Liver (tissue), 9 donors: Measurements from ENCODE around the gene TST. TPM values are rescaled to one million over a fixed set of nuclear protein-coding genes. Genes with fewer than 3 reads are reported as not detected.

Experiments used
- DNase-seq: peaks from one replicate; pipeline ENCODE4 v3.0.0-alpha.2; 2017; ENCODE audit warnings: low spot score
- H3K27ac ChIP-seq, 2 donors: one replicate each; pipeline ENCODE4 v1.7.0; 2013; ENCODE audit warnings: inconsistent platforms in 2 of 2, low read length in 2 of 2, control low read depth in 1 of 2, low read depth in 1 of 2, mild to moderate bottlenecking in 1 of 2
- H3K27me3 ChIP-seq, 4 donors: one replicate each; pipeline versions ENCODE4 v1.6.1 to v1.7.0; 2013; ENCODE audit warnings: low read length in 3 of 4, inconsistent platforms in 1 of 4, mild to moderate bottlenecking in 1 of 4, moderate library complexity in 1 of 4; ENCODE audit not compliant: control insufficient read depth in 4 of 4, insufficient read depth in 4 of 4
- H3K36me3 ChIP-seq, 4 donors: one replicate each; pipeline versions ENCODE4 v1.6.1 to v1.7.0; 2013; ENCODE audit warnings: low read length in 3 of 4, mild to moderate bottlenecking in 3 of 4, low read depth in 1 of 4, moderate library complexity in 1 of 4; ENCODE audit not compliant: control insufficient read depth in 4 of 4, insufficient read depth in 3 of 4
- H3K4me1 ChIP-seq, 4 donors: one replicate each; pipeline versions ENCODE4 v1.6.1 to v1.7.0; 2013; ENCODE audit warnings: low read length in 3 of 4, mild to moderate bottlenecking in 3 of 4, moderate library complexity in 1 of 4; ENCODE audit not compliant: control insufficient read depth in 4 of 4, insufficient read depth in 4 of 4
- H3K4me3 ChIP-seq, 3 donors: one replicate each; pipeline versions ENCODE4 v1.6.1 to v1.7.0; 2013; ENCODE audit warnings: low read length in 3 of 3, control low read depth in 1 of 3, low read depth in 1 of 3, mild to moderate bottlenecking in 1 of 3
- H3K9ac ChIP-seq, 2 donors: one replicate each; pipeline ENCODE4 v1.7.0; 2013; ENCODE audit warnings: low read length in 2 of 2, mild to moderate bottlenecking in 2 of 2, moderate library complexity in 2 of 2, control low read depth in 1 of 2, low read depth in 1 of 2
- H3K9me3 ChIP-seq, 4 donors: one replicate each; pipeline versions ENCODE4 v1.6.1 to v1.7.0; 2013; ENCODE audit warnings: low read length in 3 of 4; ENCODE audit not compliant: control insufficient read depth in 4 of 4
- ATF3 ChIP-seq: IDR thresholded peaks from 2 replicates; pipeline ENCODE4 v1.6.1; 2016; ENCODE audit warnings: antibody characterized with exemption
- CTCF ChIP-seq: fragments of 150-350 bp; IDR thresholded peaks from 2 replicates; pipeline ENCODE4 v1.5.1; 2017; ENCODE audit warnings: improper control_type of control experiment, low read depth, low read length; ENCODE audit not compliant: missing input control
- EGR1 ChIP-seq, 2 donors: IDR thresholded peaks; 2 replicates each; pipeline ENCODE4 v1.6.1; 2016 to 2018; ENCODE audit warnings: antibody characterized with exemption in 2 of 2, low read depth in 2 of 2
- FOXA1 ChIP-seq: IDR thresholded peaks from 2 replicates; pipeline ENCODE4 v1.6.1; 2016; ENCODE audit warnings: antibody characterized with exemption
- FOXA2 ChIP-seq: IDR thresholded peaks from 2 replicates; pipeline ENCODE4 v1.6.1; 2016; ENCODE audit warnings: antibody characterized with exemption
- HNF4A ChIP-seq, 2 donors: conservative IDR thresholded peaks; 2 replicates each; pipeline ENCODE4 v1.6.1; 2016; ENCODE audit warnings: antibody characterized with exemption in 2 of 2, mild to moderate bottlenecking in 2 of 2
- HNF4G ChIP-seq: IDR thresholded peaks from 2 replicates; pipeline ENCODE4 v1.6.1; 2016; ENCODE audit warnings: antibody characterized with exemption
- JUND ChIP-seq, 2 donors: IDR thresholded peaks; 2 replicates each; pipeline ENCODE4 v1.6.1; 2016; ENCODE audit warnings: antibody characterized with exemption in 2 of 2
- NR2F2 ChIP-seq: IDR thresholded peaks from 2 replicates; pipeline ENCODE4 v1.6.1; 2016; ENCODE audit warnings: antibody characterized with exemption
- RAD21 ChIP-seq, 2 donors: IDR thresholded peaks; 2 replicates each; pipeline ENCODE4 v1.6.1; 2016; ENCODE audit warnings: antibody characterized with exemption in 2 of 2, mild to moderate bottlenecking in 2 of 2
- REST ChIP-seq: IDR thresholded peaks from 2 replicates; pipeline ENCODE4 v1.6.1; 2016; ENCODE audit warnings: antibody characterized with exemption, mild to moderate bottlenecking
- RXRA ChIP-seq, 2 donors: IDR thresholded peaks; 2 replicates each; pipeline ENCODE4 v1.6.1; 2017 to 2018; ENCODE audit warnings: antibody characterized with exemption in 2 of 2, mild to moderate bottlenecking in 1 of 2
- SP1 ChIP-seq: IDR thresholded peaks from 2 replicates; pipeline ENCODE4 v1.6.1; 2018; ENCODE audit warnings: antibody characterized with exemption, mild to moderate bottlenecking
- YY1 ChIP-seq: IDR thresholded peaks from 2 replicates; pipeline ENCODE4 v1.6.1; 2016; ENCODE audit warnings: antibody characterized with exemption, mild to moderate bottlenecking
- ZBTB33 ChIP-seq: IDR thresholded peaks from 2 replicates; pipeline ENCODE4 v1.6.1; 2016; ENCODE audit warnings: antibody characterized with exemption
- WGBS: extraction: QIAGEN DNeasy Blood & Tissue Kit; methylation state at CpG from one replicate; pipeline ENCODE4 v1.1.7; 2013; 5-methylcytosine and 5-hydroxymethylcytosine counted together
- polyA plus RNA-seq, 2 donors: library from polyadenylated mRNA; stranded (reverse) in 1 of 2; unstranded in 1 of 2; fragments of 200-250 nt in 1 of 2; fragments of >200 nt in 1 of 2; fragmentation: Nextera tagmentation in 1 of 2; extraction: Ambion mirVana in 1 of 2; gene quantifications; one replicate each; pipeline versions ENCODE4 v1.2.1 to v1.2.3, GENCODE V29; 2013 to 2015
- total RNA-seq, 2 donors: library from RNA; depleted of rRNA; stranded (reverse); fragments of >200 nt; gene quantifications; one replicate each; pipeline ENCODE4 v1.2.3, GENCODE V29; 2014
- donor health status: healthy.
- donor health status: healthy.
- donor health status: healthy.
- donor health status: healthy.
- donor health status: healthy.

Gene TST
- total and polyA plus RNA-seq, 4 donors = 186 to 404 (median 292) TPM

GRCh38 chr22:37008365-37008764 is 10.9 kb downstream of the TST start:
- Histone ChIP-seq H3K4me1 (peaks cover 15 to 35% (median 19%) of the 10 kb centered on the region in 4 donors), H3K27me3 (no peaks in the 10 kb centered on the region), H3K9me3 (no peaks in the 10 kb centered on the region), H3K36me3 (no peaks in the 10 kb centered on the region), H3K27ac (no peak overlapping the region), H3K9ac (no peak overlapping the region), H3K4me3 (no peak overlapping the region)
- DNase-seq = no peak
- 71% methylated on average over 2 of the region's 2 CpGs for WGBS
- TF ChIP-seq RXRA (IDR thresholded peaks at IDR 0.05) (no peak), REST (no peak), CTCF (no peak), JUND (IDR thresholded peaks at IDR 0.05) (no peak), HNF4A (conservative IDR thresholded peaks at IDR 0.05) (no peak), FOXA1 (no peak), ZBTB33 (no peak), RAD21 (IDR thresholded peaks at IDR 0.05) (no peak), EGR1 (IDR thresholded peaks at IDR 0.05; ENCODE audit: low read depth in 2 of 2) (no peak), NR2F2 (peak; percentile 24), ATF3 (no peak), SP1 (peak; percentile 10), YY1 (no peak), FOXA2 (no peak), HNF4G (no peak)

- H3K9me3 ChIP-seq = no peaks in the 10 kb centered on the region
- DNase-seq = no peak
- WGBS = 59% methylated on average over 2 of the region's 2 CpGs
- H3K27ac ChIP-seq = no peak overlapping the region
- TF ChIP-seq FOXA1 = no peak
- TF ChIP-seq RXRA (IDR thresholded peaks at IDR 0.05) = no peak
- no peak for TF ChIP-seq SP1
- no peak for TF ChIP-seq CTCF
- H3K27me3 ChIP-seq = no peaks in the 10 kb centered on the region
- H3K4me3 ChIP-seq = no peak overlapping the region
- no peak overlapping the region for H3K9ac ChIP-seq
- peaks cover 10 to 28% (median 16%) of the 10 kb centered on the region in 4 donors for H3K4me1 ChIP-seq
- no peaks in the 10 kb centered on the region for H3K36me3 ChIP-seq
Measured at GRCh38 chr22:37007651-37008050, 11.6 kb downstream of the TST start.
